Osteocyte (in vitro differentiated cells): ENCODE measurements around the gene TEX13D. TPM values are rescaled to one million over a fixed set of nuclear protein-coding genes. Genes with fewer than 3 reads are reported as not detected.

ENCODE experiments used
- DNase-seq: peaks from one replicate; pipeline ENCODE4 v3.0.0; 2021; ENCODE audit warnings: mixed read lengths; ENCODE audit not compliant: unreplicated experiment; ENCODE audit errors: extremely low spot score
- H3K27ac Mint-ChIP-seq: one replicate; pipeline ENCODE4 v1.8.0; 2021; ENCODE audit warnings: mild to moderate bottlenecking, mixed read lengths; ENCODE audit not compliant: unreplicated experiment
- H3K27me3 Mint-ChIP-seq: one replicate; pipeline ENCODE4 v1.8.0; 2021; ENCODE audit warnings: mixed read lengths; ENCODE audit not compliant: unreplicated experiment
- H3K36me3 Mint-ChIP-seq: one replicate; pipeline ENCODE4 v1.8.0; 2021; ENCODE audit warnings: mixed read lengths; ENCODE audit not compliant: unreplicated experiment
- H3K4me1 Mint-ChIP-seq: one replicate; pipeline ENCODE4 v1.8.0; 2021; ENCODE audit warnings: mixed read lengths; ENCODE audit not compliant: unreplicated experiment
- H3K4me3 Mint-ChIP-seq: one replicate; pipeline ENCODE4 v1.8.0; 2021; ENCODE audit warnings: mild to moderate bottlenecking, moderate library complexity, mixed read lengths; ENCODE audit not compliant: unreplicated experiment
- H3K9me3 Mint-ChIP-seq: one replicate; pipeline ENCODE4 v1.8.0; 2021; ENCODE audit warnings: mixed read lengths; ENCODE audit not compliant: unreplicated experiment
- total RNA-seq: library from RNA; stranded (reverse); gene quantifications from 2 replicates; pipeline ENCODE4 v1.2.1, GENCODE V29; 2021
- TF ChIP-seq, protein P1 (sequence below): fragments of 200-600 bp; sonication (generic); IDR thresholded peaks from 2 replicates; pipeline ENCODE4 v1.5.0; 2021; ENCODE audit warnings: antibody characterized with exemption, mild to moderate bottlenecking, moderate library complexity

TEX13D gene
- total RNA-seq, 1 donor from 2014 or later: not detected

DNA sequence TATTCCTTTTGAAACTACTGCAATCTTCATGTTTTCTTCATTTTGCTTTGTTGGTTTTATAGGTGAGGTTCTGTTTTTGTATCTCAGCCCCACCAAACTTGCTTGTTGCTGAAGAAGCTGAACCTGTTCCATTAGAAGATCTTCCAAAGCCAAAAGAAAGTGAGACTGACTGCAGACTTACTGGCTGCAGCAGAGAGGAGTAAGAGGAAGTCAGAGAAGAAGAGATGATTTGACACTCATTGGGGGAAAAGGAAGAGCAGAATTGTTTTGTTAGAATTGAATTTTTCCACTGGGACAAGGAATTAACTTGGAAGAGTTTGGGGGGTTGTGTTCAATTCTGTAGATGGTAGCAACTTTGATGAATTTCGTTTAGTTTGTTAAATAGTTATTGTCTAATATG, 3.1 kb downstream of the TEX13D start:
- Mint-ChIP-seq H3K27me3 (peaks cover 3% of the 10 kb centered on the region), H3K27ac (no peak overlapping the region)
- TF ChIP-seq, protein P1, sequence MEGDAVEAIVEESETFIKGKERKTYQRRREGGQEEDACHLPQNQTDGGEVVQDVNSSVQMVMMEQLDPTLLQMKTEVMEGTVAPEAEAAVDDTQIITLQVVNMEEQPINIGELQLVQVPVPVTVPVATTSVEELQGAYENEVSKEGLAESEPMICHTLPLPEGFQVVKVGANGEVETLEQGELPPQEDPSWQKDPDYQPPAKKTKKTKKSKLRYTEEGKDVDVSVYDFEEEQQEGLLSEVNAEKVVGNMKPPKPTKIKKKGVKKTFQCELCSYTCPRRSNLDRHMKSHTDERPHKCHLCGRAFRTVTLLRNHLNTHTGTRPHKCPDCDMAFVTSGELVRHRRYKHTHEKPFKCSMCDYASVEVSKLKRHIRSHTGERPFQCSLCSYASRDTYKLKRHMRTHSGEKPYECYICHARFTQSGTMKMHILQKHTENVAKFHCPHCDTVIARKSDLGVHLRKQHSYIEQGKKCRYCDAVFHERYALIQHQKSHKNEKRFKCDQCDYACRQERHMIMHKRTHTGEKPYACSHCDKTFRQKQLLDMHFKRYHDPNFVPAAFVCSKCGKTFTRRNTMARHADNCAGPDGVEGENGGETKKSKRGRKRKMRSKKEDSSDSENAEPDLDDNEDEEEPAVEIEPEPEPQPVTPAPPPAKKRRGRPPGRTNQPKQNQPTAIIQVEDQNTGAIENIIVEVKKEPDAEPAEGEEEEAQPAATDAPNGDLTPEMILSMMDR: no peak

DNA sequence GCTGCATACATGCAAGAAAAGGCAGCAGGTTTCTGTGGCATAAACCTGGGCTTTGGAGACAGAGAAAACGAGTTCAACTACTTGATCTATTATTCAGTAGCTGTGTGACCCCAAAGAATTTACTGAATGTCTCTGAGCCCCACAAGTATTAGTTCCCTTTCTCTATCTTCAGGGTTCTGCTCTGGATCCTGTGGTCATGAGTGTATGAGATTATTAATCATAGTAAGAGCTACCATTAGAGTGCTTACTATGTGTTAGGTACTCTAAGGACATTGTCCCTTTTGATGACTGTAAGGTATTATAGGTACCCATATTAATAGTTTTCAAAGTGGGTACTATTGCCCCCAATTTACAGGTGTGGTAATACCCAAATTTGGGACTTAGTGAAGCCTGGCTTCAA, 5.5 kb downstream of the TEX13D start:
- no peaks in the 10 kb centered on the region for H3K4me1 Mint-ChIP-seq
- H3K27ac Mint-ChIP-seq: no peak overlapping the region
- TF ChIP-seq, protein P1: no peak
- H3K9me3 Mint-ChIP-seq: no peaks in the 10 kb centered on the region
- H3K4me3 Mint-ChIP-seq: no peak overlapping the region
- peaks cover 3% of the 10 kb centered on the region for H3K27me3 Mint-ChIP-seq
- H3K36me3 Mint-ChIP-seq: no peaks in the 10 kb centered on the region
- DNase-seq: no peak

More for the DNA sequence above, 3.1 kb downstream of the TEX13D start:
- Mint-ChIP-seq H3K9me3 (no peaks in the 10 kb centered on the region), H3K4me3 (no peak overlapping the region), H3K4me1 (no peaks in the 10 kb centered on the region), H3K36me3 (no peaks in the 10 kb centered on the region)
- no peak for DNase-seq

DNA sequence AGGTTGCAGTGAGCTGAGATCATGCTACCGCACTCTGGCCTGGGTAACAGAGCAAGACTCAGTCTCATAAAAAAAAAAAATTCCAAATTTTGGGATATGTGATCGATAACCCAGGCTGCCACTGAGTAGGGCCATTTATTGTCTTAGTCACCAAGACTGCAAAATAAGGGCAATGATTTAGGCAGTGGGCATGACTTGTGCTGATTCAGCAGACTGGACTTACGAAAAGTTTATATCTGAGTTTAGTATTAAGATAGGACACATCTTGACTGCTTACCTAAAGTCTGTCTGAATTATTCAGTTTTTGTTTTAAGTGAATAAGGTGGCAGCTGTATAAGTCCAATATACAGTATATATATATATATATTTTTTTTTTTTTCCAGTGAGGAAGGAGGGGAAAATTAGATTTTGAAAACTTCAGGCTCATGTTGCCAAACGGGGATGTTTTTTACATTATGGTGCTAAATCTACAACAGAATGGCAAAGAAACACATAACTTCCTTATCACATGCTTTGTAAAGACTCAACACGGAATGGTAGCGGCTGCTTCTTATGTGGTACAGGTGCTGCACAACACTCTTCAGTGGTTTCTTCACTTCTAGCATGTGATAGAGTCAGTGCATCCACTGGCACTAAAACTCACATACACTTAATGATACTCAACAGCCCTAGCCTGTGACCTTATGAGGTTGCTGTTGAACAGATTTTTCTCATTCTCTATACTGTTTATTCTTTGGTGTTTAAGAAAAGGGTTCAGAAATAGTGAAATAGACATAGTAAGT, 6.5 kb downstream of the TEX13D start:
- Mint-ChIP-seq H3K4me1 (no peaks in the 10 kb centered on the region), H3K27ac (no peak overlapping the region), H3K27me3 (peaks cover 3% of the 10 kb centered on the region), H3K36me3 (no peaks in the 10 kb centered on the region), H3K9me3 (no peaks in the 10 kb centered on the region), H3K4me3 (no peak overlapping the region)
- DNase-seq: no peak
- TF ChIP-seq, protein P1: no peak

DNA sequence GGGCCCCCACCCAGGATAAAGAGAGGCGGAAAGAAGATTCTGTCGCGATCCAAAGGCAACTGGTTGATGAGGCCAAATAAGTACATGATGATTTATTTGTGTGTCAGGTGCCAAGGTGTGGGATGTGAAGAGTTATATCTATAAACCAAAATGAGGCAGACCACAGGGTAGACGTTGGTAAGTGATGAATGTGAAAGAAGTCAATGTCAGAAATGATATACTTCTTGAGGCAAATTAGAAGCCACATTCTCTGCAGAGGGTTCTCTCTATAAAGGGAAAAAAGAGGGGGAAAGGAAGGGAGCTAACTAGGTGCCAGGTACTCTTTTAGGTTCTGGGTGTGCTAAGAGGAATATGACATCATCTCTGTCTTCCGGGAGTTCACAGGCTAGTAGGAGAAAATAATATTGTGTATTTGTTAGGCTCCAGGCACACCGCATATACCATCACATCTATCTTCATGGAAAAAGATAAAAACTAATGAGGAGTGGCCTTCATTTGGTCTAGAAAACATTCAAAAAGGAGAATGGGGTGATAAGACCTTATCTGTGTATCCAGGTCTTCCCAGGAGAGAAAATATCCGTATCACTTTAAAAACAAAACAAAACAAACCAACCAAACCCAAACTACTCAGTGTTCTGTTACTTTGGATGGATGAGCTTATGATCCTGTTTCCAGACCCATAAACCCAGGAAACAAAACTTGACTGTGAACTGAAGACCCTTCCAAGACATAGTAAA, 9.1 kb downstream of the TEX13D start:
- no peak overlapping the region for H3K4me3 Mint-ChIP-seq
- H3K4me1 Mint-ChIP-seq: no peaks in the 10 kb centered on the region

More for the DNA sequence above, 9.1 kb downstream of the TEX13D start:
- TF ChIP-seq, protein P1: no peak
- Mint-ChIP-seq H3K27me3 (peaks cover 6% of the 10 kb centered on the region), H3K36me3 (no peaks in the 10 kb centered on the region), H3K9me3 (no peaks in the 10 kb centered on the region), H3K27ac (no peak overlapping the region)
- DNase-seq: no peak
